HT-29 (cell line): ENCODE measurements around the gene ADAM15. TPM values are rescaled to one million over a fixed set of nuclear protein-coding genes. Genes with fewer than 3 reads are reported as not detected.
A peak's percentile ranks its signal among the peaks of the same experiment; 100 is the strongest.

Source experiments
- DNase-seq: peaks from one replicate; pipeline ENCODE4 v3.0.0-alpha.2; 2015; ENCODE audit warnings: low spot score
- total RNA-seq: library from RNA; depleted of rRNA; stranded (reverse); fragments of >200 nt; shearing (Covaris generic); gene quantifications from 2 replicates; pipeline ENCODE4 v1.2.3, GENCODE V29; 2014

The ADAM15 gene
- total RNA-seq, 1 experiment from 2014 or later: 177 TPM

- DNase-seq: no peak
Measured at GRCh38 chr1:155049651-155050559, 1.2 kb upstream of the ADAM15 start.

GRCh38 chr1:155051342-155051776 is 243 bp downstream of the ADAM15 start:
- no peak for DNase-seq

GRCh38 chr1:155051777-155052398 is 772 bp downstream of the ADAM15 start:
- DNase-seq: peak; percentile 48

GRCh38 chr1:155052439-155053395 is 1.6 kb downstream of the ADAM15 start:
- peak; percentile 72 for DNase-seq

- DNase-seq: no peak
Measured at GRCh38 chr1:155053531-155054105, 2.5 kb downstream of the ADAM15 start.

- DNase-seq: no peak
Measured at GRCh38 chr1:155057104-155057503, 6.0 kb downstream of the ADAM15 start.

GRCh38 chr1:155057788-155058211 is 6.7 kb downstream of the ADAM15 start:
- no peak for DNase-seq

DNA sequence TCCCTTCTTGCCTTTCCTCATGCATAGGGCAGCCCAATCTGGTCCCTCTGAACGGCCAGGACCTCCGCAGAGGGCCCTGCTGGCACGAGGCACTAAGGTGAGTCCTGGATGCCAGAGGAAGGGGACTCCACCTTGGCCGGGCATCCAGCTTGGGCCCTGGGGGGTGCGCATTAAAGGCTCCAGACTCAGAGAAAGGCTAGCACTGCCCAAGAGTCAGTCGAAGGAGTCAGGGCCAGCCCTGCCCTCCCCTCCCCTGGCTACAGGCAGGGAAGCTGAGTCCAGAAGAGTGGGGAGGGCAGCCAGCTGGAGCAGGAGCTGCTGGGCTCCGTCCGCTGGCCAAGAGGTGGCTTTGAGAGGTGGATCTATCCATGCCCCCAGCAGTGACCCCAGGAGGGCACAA is 9.6 kb downstream of the ADAM15 start:
- no peak for DNase-seq

DNA sequence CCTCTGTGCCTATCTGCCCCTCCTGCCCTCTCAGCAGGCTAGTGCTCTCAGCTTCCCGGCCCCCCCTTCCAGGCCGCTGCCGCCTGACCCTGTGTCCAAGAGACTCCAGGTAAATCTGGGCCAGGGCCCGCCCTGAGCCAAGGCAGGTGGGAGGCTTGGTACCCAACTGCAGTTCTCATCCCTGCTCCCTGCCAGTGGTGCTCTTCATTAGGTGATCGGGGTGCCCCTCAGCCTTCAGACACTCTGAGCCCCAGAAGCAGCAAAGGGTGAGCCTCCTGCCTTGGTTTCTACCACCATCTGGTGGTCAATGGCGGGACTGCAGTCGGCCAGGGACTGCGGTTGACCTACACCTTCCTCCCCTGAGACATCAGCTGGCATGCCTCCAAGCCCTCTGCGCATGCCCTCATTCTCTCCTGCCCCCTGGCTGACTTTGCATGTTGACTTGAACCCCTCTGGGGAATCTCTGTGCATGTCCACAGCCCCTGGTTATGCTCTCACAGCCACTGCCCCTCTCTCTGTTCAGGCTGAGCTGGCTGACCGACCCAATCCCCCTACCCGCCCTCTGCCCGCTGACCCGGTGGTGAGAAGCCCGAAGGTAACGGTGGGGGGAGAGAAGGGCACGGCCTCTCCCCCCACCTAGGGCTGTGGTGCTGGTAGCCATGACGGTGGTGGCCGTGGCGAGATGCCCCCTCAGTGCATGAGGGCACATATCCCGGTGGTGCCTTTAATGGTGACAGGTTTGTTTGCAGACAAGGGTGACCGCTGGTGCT is 10.4 kb downstream of the ADAM15 start:
- DNase-seq: peak; percentile 97

GRCh38 chr1:155062151-155062686 is 11.1 kb downstream of the ADAM15 start:
- no peak for DNase-seq

DNA sequence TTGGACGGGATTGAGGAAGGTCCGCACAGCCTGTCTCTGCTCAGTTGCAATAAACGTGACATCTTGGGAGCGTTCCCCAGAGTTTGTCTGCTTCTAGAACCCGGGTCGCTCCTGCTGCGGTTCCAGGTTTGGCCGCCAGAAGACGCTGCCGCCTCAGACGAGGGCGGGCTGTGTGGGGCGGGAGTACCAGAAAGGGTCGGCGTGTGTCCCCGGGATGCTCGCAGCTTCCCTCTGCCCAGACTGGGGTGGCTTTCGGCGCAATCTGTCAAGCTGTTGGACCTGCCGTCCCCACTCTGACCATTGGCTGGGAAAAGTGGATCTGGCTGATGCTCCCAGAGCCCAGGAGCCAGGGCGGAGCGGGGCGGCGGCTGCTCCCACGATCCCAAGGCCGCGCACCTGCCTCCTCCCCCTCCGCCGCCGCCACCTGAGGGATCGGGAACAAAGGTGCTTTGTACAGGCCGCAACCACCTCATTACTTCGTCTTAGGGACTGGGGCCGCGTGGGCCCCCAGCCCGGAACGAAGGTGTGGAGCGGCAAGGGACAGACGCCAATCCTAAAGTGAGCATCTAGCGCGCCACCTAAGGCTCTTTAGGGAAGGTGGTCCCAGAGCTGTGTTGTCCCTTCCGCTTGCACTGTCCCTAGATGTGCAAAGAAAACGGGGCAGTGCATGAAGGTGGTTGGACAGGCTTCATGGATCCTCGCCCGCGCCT is 11.7 kb downstream of the ADAM15 start:
- peak; percentile 84 for DNase-seq

DNA sequence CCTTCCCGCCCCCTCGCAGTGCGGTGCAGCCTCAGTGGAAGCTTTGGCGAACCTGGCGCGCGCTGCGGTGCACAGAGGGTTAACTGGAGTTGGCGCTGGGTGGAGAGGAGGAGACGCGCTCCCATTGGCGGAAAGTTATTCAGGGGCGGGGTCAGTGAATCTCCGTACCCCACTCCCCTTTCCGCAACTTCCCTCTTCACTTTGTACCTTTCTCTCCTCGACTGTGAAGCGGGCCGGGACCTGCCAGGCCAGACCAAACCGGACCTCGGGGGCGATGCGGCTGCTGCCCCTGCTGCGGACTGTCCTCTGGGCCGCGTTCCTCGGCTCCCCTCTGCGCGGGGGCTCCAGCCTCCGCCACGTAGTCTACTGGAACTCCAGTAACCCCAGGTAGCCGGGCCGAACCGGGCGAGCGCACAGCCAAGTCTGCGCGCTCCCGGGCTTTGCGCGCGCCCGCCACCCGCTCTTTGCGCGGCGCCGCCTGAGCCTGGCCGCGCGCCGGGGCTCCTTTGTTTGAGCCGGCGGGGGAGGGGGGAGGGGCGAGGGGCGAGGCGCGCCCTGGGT is 12.5 kb downstream of the ADAM15 start, which contains the start of gene EFNA4:
TSS of gene EFNA4 (plus strand) at position 191 of the 561 bp plus-strand sequence. CDS start at position 275, 84 bp downstream.
- DNase-seq: peak; percentile 95

DNA sequence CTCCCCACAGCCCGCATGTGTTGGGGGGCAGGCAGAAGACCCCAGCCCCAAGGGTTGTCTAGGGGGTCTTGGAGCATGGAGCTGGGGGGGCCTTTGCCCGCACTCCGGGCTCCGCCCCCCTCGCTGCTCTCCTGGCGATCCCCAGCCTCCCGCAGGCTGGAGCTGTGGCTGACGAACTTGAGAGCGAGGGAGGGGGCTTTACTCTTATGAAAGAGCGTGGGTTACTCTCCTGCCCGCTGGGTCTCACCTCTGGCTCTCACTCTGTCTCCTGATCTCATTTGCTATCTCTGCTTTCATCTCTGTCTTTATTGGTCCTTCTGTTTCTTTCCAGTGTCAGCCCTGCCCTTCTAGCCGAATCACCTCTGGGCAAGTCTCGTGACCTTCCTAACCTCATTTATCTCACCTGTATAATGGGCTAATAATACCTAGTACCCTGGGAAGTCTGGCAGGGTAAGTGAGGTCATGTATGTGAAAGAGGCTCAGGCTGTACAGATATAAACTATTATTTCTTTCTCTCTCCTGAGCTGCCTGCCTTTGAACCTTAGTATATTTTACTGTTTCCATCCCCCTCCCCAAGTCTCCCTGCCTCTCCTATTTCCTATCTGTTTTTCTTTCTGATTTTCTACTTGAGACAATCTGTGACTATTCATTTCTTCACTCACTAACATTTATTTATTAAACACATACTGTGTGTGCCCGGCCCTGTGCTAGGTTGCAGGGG is 13.2 kb downstream of the ADAM15 start:
- DNase-seq: peak; percentile 34

DNA sequence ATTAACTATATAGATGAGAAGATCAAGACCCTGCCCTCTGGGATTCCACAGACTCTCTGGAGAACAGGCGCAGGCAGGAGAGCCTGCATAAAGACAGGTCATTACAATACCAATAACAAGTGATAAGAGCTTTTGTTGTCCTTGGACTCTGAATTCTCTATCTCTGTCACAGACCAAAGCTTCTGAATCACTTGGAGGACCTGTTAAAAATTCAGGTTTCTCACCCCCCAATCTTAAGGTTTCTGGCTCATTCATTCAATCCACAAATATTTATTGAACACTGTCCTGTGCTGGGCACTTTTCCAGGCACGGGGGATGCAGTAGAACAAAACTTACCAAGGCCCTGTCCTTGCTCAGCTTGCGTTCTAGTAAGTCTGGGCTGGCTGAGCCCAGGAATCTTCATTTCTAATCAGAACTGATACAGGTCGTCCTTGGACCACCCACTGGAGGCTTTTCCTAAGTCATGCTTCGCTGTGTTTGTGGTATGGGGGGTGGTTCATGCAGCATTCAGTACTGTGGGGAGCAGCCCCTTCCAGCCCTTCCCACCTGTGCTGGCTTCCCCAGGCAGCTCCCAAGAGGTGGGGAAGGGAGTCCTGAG is 13.8 kb downstream of the ADAM15 start:
- DNase-seq: no peak

GRCh38 chr1:155066777-155067176 is 15.7 kb downstream of the ADAM15 start:
- no peak for DNase-seq

GRCh38 chr1:155068599-155068998 is 17.5 kb downstream of the ADAM15 start:
- no peak for DNase-seq

DNA sequence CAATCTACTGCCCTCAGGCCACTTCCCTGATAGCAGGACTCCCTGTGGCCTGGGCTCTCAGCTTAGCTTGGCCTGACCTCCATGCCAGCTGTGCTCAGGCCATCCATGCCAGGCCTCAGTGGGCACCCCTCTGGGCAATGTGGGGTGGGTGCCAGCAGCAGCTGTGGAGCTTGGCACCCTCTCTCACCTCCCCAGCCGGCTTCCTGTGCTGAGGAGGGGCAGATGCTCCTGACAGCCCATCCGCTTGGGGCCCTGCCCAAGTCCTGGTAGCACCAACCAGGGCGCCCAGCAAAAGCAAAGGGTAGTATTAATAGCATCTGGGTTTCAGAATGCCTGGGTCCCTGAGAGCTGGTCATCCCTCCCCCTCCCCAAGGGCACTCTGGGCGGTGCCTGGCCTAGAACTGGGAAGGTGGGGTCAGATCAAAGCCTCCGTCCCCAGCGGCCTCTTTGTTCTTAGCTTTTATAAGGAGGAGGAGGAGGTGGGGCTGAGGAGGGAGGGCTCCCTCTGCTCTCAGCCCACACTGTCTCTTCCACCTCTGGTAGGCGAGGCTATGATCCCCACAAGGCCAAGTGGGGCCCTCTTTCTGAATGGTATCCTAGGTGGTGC is 18.5 kb downstream of the ADAM15 start:
- peak; percentile 53 for DNase-seq
